Small intestine (tissue), 7 donors: ENCODE data around the gene MUCL3. TPM values are rescaled to one million over a fixed set of nuclear protein-coding genes. Genes with fewer than 3 reads are reported as not detected.
"Not testable (repeated sequence)": the region's sequence is repeated elsewhere in the genome, so short reads cannot be mapped to it uniquely, and the experiment has no call there.

Source experiments
- DNase-seq, 2 donors: peaks; one replicate each; pipeline versions ENCODE4 v3.0.0 to v3.0.0-alpha.2; 2013
- FAIRE-seq: peaks from 2 replicates; lab custom pipeline; 2012; peaks lifted over from hg19 to GRCh38; lab: Jason Lieb, UNC
- H3K27ac ChIP-seq, 3 donors: one replicate each; pipeline ENCODE4 v1.5.1; 2013; ENCODE audit warnings: low read length in 2 of 3, mild to moderate bottlenecking in 2 of 3, control low read depth in 1 of 3, inconsistent platforms in 1 of 3, low read depth in 1 of 3, moderate library complexity in 1 of 3
- H3K27me3 ChIP-seq, 3 donors: one replicate each; pipeline ENCODE4 v1.6.1; 2013; ENCODE audit warnings: low read length in 3 of 3, inconsistent platforms in 1 of 3; ENCODE audit not compliant: control insufficient read depth in 3 of 3, insufficient read depth in 3 of 3
- H3K36me3 ChIP-seq, 3 donors: one replicate each; pipeline ENCODE4 v1.6.1; 2013; ENCODE audit warnings: low read length in 3 of 3, inconsistent platforms in 1 of 3, low read depth in 1 of 3, mild to moderate bottlenecking in 1 of 3, moderate library complexity in 1 of 3; ENCODE audit not compliant: control insufficient read depth in 3 of 3, insufficient read depth in 2 of 3
- H3K4me1 ChIP-seq, 3 donors: one replicate each; pipeline ENCODE4 v1.6.1; 2013; ENCODE audit warnings: low read length in 2 of 3, inconsistent platforms in 1 of 3, low read depth in 1 of 3, mild to moderate bottlenecking in 1 of 3, moderate library complexity in 1 of 3; ENCODE audit not compliant: control insufficient read depth in 3 of 3, insufficient read depth in 2 of 3
- H3K4me3 ChIP-seq, 3 donors: one replicate each; pipeline ENCODE4 v1.5.1; 2013; ENCODE audit warnings: low read length in 3 of 3, control low read depth in 1 of 3, inconsistent platforms in 1 of 3, low read depth in 1 of 3, mild to moderate bottlenecking in 1 of 3, moderate library complexity in 1 of 3
- H3K9me3 ChIP-seq, 2 donors: one replicate each; pipeline ENCODE4 v1.6.1; 2013; ENCODE audit warnings: low read depth in 1 of 2, low read length in 1 of 2; ENCODE audit not compliant: control insufficient read depth in 2 of 2, insufficient read depth in 1 of 2
- WGBS, 3 donors: extraction: QIAGEN DNeasy Blood & Tissue Kit; methylation state at CpG; one replicate each; pipeline ENCODE4 v1.1.7; 2013; 5-methylcytosine and 5-hydroxymethylcytosine counted together
- polyA plus RNA-seq, 4 donors: library from polyadenylated mRNA; stranded (reverse) in 3 of 4; unstranded in 1 of 4; fragments of 200-250 nt in 3 of 4; fragments of 120-200 nt in 1 of 4; gene quantifications; one replicate each; pipeline versions ENCODE4 v1.2.1 to v1.2.3, GENCODE V29; 2013
- donor health status: healthy with polysubstance abuse.
- donor health status: control.
- donor health status: control.
- donor health status: Bipolar disorder and iron deficiency.
- donor health status: healthy.

MUCL3 gene
- polyA plus RNA-seq, 4 donors, result 0.01 to 1.1 (median 0.57) TPM

DNA sequence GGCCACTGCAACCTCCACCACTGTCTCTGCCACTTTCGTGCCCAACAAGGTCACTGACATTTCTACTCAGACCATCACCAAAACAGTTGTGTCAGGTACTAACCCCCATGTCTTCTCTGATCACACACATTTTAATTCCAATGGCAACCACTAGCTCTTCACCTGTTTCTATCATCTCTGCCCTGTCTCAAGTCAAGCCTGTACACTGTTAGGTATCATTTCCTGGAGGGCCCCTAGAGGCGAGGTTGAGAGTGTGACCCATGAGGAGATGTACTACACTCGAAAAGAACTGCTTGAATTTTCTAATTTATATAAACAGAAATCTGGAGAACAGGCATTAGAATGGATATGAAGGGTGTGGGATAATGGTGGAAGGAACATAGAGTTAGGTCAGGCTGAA lies 25.4 kb downstream of the MUCL3 start:
- FAIRE-seq, result no peak
- H3K9me3 ChIP-seq, result no peaks in the 10 kb centered on the region
- WGBS, 3 donors, result 44 to 66% (median 57%) methylated on average over 3 of the region's 3 CpGs

GRCh38 chr6:30969171-30969570 lies 28.4 kb downstream of the MUCL3 start:
- H3K9me3 ChIP-seq, H3K27me3 ChIP-seq, H3K4me1 ChIP-seq, H3K4me3 ChIP-seq, DNase-seq, FAIRE-seq, H3K27ac ChIP-seq, H3K36me3 ChIP-seq: not testable (repeated sequence)
- 91 to 96% (median 94%) methylated on average over 6 of the region's 6 CpGs for WGBS, 3 donors

More for the DNA sequence above, 25.4 kb downstream of the MUCL3 start:
- Histone ChIP-seq H3K4me1 (no peaks in the 10 kb centered on the region), H3K27me3 (peaks cover 0 to 6% (median 0%) of the 10 kb centered on the region in 3 donors), H3K4me3 (no peak overlapping the region), H3K36me3 (no peaks in the 10 kb centered on the region), H3K27ac (no peak overlapping the region)
- no peak for DNase-seq

- no peaks in the 10 kb centered on the region for H3K36me3 ChIP-seq
- no peak overlapping the region for H3K27ac ChIP-seq
- FAIRE-seq (no peak), DNase-seq (no peak)
- no peaks in the 10 kb centered on the region for H3K4me1 ChIP-seq
- 76 to 83% (median 82%) methylated on average over 5 of the region's 5 CpGs for WGBS, 3 donors
- no peaks in the 10 kb centered on the region for H3K9me3 ChIP-seq
- H3K27me3 ChIP-seq, result peaks cover 0 to 2% (median 0%) of the 10 kb centered on the region in 3 donors
- no peak overlapping the region for H3K4me3 ChIP-seq
Measured at GRCh38 chr6:30970946-30971345, 30.2 kb downstream of the MUCL3 start.

DNA sequence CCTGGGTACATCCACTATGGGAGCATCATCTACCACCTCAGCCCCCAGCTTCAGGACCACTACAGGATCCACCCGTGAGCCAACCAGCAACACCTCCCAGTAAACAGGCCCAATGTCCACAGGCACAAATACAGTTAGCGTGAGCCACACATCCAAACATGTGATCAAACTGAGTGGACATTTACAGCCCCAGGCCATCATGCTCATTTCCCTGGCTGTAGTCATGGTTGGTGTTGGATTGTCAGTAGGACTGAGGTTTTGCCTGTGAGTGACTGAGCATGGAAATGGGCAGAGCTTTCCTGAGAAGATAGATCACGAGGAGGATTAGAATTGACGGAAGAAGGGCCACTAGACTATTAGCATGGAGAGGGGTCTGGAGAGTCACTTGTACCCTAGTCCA lies 32.0 kb downstream of the MUCL3 start:
- Histone ChIP-seq H3K9me3 (no peaks in the 10 kb centered on the region), H3K36me3 (no peaks in the 10 kb centered on the region), H3K4me3 (no peak overlapping the region), H3K4me1 (no peaks in the 10 kb centered on the region), H3K27ac (no peak overlapping the region), H3K27me3 (peaks cover 0 to 2% (median 0%) of the 10 kb centered on the region in 3 donors)
- 89 to 96% (median 92%) methylated on average over 4 of the region's 4 CpGs for WGBS, 3 donors
- no peak for FAIRE-seq
- DNase-seq, result no peak

DNA sequence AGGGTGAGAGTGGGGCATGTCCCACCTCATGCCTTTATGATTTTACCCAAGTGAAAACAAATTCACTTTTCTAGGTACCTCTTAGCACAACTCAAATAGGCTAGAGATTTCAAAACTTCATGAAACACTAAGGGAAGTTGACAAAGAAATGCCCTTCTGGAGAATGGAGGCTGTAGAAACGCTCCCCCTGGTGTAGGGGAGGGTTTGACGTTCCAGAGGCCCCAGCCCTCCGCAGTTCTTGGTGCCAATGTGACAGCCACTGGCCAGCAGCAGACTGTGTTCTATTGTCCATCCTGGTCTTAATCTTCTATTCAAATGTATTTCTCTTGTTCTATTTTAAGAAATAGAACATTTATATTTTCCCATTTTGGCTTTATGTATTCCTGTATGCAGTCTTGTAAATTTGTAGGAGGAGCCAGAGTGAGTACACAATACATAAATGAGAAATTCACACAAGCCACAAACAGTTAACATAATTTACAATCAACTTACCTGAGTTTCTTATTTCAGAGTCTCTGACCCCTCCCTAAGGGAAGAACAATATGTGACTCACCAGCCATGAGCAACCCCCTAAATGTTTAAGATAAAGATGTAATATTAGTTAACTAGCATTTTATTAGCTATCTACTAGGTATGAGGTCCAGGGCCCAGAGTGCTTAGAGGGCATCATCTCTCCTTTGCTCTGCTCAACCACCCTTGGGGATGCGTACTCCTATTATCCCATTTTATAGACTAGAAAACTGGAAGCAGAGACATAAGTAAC lies 33.9 kb downstream of the MUCL3 start:
- H3K27ac ChIP-seq, result no peak overlapping the region
- FAIRE-seq (no peak), DNase-seq (no peak)
- H3K9me3 ChIP-seq, result no peaks in the 10 kb centered on the region
- WGBS, 3 donors, result 76 to 83% (median 80%) methylated on average over 4 of the region's 4 CpGs
- H3K4me3 ChIP-seq, result no peak overlapping the region
- H3K27me3 ChIP-seq, result peaks cover 0 to 3% (median 2%) of the 10 kb centered on the region in 3 donors
- H3K36me3 ChIP-seq, result no peaks in the 10 kb centered on the region
- no peaks in the 10 kb centered on the region for H3K4me1 ChIP-seq

- no peak overlapping the region for H3K27ac ChIP-seq
- no peaks in the 10 kb centered on the region for H3K9me3 ChIP-seq
- FAIRE-seq (no peak), DNase-seq (no peak)
- WGBS, 3 donors, result 42 to 47% (median 44%) methylated on average over 1 of the region's 1 CpG
- H3K36me3 ChIP-seq, result no peaks in the 10 kb centered on the region
- peaks cover 0 to 4% (median 0%) of the 10 kb centered on the region in 3 donors for H3K4me1 ChIP-seq
- no peak overlapping the region for H3K4me3 ChIP-seq
- peaks cover 0 to 6% (median 0%) of the 10 kb centered on the region in 3 donors for H3K27me3 ChIP-seq
Measured at GRCh38 chr6:30979141-30979540, 38.4 kb downstream of the MUCL3 start.

GRCh38 chr6:30979690-30980089 lies 38.9 kb downstream of the MUCL3 start:
- FAIRE-seq (no peak), DNase-seq (no peak)
- 67 to 68% (median 67%) methylated on average over 4 of the region's 4 CpGs for WGBS, 3 donors
- H3K4me3 ChIP-seq, result no peak overlapping the region
- H3K9me3 ChIP-seq, result no peaks in the 10 kb centered on the region
- H3K4me1 ChIP-seq, result peaks cover 0 to 4% (median 0%) of the 10 kb centered on the region in 3 donors
- H3K36me3 ChIP-seq, result no peaks in the 10 kb centered on the region
- H3K27me3 ChIP-seq, result peaks cover 0 to 6% (median 0%) of the 10 kb centered on the region in 3 donors
- H3K27ac ChIP-seq, result no peak overlapping the region

GRCh38 chr6:30981942-30982772 lies 41.4 kb downstream of the MUCL3 start:
- DNase-seq (peak; percentile 29 to 38), FAIRE-seq (no peak)
- H3K36me3 ChIP-seq, result no peaks in the 10 kb centered on the region
- WGBS, 3 donors, result 22 to 36% (median 24%) methylated on average over 13 of the region's 13 CpGs
- no peak overlapping the region for H3K4me3 ChIP-seq
- H3K9me3 ChIP-seq, result no peaks in the 10 kb centered on the region
- H3K27ac ChIP-seq, result peak overlapping the region in 1 of 3 donors; percentile 28
- peaks cover 0 to 6% (median 0%) of the 10 kb centered on the region in 3 donors for H3K27me3 ChIP-seq
- peaks cover 0 to 4% (median 0%) of the 10 kb centered on the region in 3 donors for H3K4me1 ChIP-seq
